ENCODE results near the gene AADACL4.
A peak's percentile ranks its signal among the peaks of the same experiment; 100 is the strongest.
"Not testable (repeated sequence)": the region's sequence is repeated elsewhere in the genome, so short reads cannot be mapped to it uniquely, and the experiment has no call there.

The AADACL4 gene

DNA sequence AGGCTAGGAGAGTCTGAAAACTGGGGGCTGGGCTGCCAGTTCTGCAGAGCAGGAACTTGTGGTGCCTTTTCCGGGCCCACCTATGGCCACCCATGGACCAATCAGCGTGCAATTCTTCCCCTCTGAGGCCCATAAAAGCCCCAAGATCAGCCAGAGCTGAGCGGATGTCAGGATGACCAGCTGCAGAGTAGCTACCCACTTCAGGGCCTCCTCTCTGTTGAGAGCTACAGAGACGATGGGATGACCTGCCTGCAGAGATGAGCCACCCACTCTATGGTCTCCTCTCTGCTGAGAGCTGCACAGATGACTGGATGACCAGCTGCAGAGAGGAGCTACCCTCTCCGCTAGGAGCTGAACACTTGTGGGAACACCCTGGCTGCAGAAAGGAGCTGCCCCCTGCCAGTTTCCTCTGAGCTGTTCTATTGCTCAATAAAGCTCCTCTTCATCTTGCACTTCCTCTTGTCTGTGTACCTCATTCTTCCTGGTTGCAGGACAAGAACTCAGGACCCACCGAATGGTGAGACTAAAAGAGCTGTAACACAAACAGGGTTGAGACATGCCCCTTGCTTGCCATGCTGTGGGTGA lies 12.8 kb upstream of the AADACL4 start:
- DNase-seq, result no peak

- no peak for DNase-seq
These were observed 12.3 kb upstream of the AADACL4 start for GRCh38 chr1:12631571-12631970.

DNA sequence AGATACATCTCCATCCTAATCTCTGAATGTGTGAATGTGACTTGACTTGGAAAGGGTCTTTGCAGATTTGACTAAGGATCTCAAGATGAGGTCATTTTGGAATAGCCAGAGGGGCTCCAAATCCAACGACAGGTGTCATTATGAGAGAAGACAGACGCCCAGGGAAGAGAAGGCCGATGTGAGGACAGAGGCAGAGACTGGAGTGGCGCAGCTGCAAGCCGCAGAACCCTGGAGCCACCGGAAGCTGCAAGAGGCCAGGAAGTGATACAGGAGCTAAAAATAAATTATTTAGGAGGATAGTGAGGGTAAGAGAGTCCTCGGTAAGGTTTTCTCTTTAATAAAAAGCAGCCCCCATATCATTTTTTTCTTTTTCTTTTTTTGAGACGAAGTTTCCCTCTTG lies 9.7 kb upstream of the AADACL4 start:
- no peak for DNase-seq

DNA sequence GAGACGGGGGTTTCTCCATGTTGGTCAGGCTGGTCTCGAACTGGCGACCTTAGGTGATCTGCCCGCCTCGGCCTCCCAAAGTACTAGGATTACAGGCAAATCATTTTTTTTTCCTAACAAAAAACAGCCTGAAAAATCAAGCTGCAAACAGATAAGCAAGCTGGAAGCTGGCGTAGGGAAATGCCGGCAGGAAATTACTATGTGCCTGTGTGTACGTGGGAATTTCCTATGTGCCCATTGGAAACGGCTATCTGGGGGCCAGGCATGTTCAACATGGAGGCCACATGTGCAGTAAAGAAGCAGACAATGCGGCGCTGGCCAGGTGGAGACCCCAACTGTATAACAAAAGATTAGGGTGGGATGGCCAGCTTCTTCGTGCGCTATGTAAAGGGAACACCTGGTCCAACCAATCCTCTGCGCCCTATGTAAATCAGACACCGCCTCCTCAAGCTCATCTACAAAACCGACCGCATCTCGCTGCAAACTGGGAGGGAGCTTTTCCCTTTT lies 9.1 kb upstream of the AADACL4 start:
- no peak for DNase-seq

- no peak for DNase-seq
These were observed 7.6 kb upstream of the AADACL4 start for GRCh38 chr1:12636098-12636950.

GRCh38 chr1:12637693-12638092 lies 6.2 kb upstream of the AADACL4 start:
- DNase-seq, result no peak

DNA sequence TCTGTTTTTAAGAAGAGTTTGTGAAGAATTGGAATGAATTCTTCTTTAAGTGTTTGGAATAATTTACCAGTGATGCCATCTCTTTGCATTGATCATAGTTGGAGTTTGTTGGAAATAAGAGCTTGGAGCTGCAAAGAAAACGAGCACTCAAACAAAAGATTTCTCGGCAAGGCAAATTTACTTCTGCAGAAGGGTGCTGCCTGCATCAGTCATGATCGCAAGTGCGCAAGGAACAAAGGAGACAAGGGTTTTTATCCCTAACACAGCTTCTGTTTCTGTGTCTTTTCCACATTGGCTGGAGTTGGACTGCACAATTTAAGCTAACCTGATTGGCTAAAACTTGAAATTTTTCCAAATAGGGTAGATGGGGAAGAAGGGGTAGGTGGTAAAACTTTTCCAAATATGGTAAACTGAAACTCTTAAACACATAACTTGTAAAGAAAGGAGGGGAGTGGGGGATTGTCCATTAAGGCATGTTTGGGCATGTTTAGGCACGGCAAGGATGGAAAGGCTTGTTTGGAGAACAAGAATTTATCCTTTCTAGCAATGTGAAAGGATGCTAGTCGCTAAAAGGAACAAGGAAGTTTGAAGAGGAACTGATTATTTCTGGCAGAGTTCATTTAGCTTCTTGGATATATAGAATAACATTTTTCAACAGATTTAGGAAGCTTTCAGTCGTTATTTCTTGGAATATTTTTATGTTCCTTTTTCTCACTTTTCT lies 3.5 kb upstream of the AADACL4 start:
- no peak for DNase-seq

DNA sequence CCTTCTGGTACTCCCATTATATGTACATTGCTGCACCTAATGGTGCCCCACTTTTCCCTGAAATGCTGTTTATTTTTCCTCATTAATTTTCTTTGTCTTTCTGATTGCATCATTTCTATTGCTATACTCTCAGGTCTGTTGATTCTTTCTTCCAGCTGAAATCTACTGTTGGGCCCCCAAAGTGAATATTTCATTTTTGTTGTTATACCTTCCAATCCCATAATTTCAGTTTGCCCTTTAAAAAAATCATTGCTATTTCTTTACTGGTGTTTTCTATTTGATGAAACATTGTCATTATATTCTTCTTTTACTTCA lies 3.0 kb upstream of the AADACL4 start:
- no peak for DNase-seq

DNA sequence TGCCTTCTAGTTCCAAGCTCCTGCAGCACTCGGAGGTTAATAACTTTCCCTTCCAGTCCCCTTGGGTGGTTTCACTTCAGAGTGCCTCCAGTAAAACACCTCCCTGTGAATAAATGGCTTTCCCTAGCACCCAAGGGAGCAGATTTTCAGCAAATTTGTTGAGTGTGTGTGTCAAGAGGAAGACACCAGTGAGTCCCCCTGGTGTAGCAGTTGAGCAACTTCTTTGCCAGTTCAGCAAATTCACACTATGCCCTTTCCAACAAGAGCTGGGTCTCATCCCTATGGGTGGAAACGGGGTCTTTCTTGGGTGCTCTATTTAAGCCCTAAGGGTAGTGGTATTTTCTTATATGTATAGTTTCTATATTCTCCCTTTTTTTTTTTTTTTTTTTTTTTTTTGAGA lies 806 bp upstream of the AADACL4 start:
- no peak for DNase-seq

- no peak for DNase-seq
These were observed 352 bp downstream of the AADACL4 start for GRCh38 chr1:12644237-12644636.

DNA sequence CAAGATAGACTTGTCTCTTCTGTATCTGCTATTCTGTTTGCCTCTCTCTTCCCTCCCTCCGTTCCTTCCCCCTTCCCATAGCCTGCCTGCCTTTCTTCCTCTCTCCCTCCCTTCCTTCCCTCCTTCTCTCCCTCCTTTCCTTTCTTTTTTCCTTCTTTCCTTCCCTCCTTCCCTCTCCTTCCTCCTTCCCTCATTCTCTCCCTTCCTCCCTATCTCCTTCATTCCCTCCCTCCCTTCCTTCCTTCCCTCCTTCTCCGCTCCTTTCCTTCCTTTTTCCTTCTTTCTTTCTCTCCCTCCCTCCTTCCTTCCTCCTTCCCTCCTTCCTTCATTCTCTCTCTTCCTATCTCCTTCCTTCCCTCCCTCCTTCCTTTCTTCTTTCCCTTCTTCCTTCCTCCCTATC lies 944 bp downstream of the AADACL4 start:
- no peak for DNase-seq

DNA sequence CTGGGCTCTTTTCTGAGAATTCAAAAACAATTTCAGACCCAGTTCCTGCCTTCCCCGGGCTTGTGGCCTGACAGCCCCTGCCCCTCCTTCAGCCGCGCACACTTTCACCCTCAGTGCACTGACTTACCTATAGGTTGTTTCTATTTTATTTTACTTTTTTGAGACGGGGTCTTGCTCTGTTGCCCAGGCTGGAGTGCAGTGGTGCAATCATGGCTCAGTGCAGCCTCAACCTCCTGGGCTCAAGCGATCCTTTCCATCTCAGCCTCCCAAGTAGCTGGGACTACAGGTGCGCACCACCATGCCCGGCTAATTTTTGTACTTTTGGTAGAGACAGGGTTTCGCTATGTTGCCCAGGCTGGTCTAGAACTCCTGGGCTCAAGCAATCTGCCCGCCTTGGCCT lies 1.5 kb downstream of the AADACL4 start:
- not testable (repeated sequence) for DNase-seq

DNA sequence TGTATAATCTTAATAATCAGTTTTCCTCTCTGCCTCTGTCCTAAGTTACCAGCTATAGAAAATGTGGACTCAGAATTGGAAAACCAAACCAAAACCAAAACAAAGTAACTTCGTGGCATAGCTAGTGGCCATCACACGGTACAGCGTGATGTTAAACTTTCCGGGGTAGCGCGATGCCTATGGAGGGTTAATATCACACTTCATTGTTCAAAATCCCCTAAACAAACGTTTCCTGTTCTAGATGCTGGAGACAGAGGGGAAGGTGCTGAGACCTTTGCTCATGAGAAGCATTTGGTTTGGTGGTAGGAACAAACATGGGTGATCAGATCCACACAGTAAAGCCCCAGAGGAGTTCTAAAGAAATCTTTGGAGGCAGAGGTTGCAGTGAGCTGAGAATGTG lies 4.9 kb downstream of the AADACL4 start:
- DNase-seq, result no peak

DNA sequence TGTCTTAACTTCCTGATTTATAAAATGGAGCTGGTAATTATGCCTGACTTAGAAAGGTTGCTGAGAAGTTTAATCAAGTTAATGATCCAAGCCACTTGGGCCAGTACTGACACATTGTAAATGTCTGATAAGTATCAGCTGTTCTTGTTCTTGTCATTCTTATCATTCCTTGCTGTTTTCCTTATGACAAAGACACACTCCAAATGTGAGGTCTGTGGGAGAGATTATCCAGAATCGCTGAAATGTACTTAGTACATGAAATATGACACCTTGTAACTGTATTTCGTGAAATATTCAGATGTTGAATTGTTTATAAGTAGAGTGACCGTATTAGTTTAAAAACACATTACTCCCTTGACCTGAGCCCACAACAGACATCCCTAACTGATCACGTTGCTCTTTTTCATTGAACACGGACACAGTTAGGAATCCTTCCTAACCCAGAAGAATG lies 6.1 kb downstream of the AADACL4 start:
- DNase-seq, result no peak

- DNase-seq, result no peak
These were observed 10.2 kb downstream of the AADACL4 start for GRCh38 chr1:12654004-12654567.

- DNase-seq, result no peak
These were observed 10.8 kb downstream of the AADACL4 start for GRCh38 chr1:12654657-12655056.

DNA sequence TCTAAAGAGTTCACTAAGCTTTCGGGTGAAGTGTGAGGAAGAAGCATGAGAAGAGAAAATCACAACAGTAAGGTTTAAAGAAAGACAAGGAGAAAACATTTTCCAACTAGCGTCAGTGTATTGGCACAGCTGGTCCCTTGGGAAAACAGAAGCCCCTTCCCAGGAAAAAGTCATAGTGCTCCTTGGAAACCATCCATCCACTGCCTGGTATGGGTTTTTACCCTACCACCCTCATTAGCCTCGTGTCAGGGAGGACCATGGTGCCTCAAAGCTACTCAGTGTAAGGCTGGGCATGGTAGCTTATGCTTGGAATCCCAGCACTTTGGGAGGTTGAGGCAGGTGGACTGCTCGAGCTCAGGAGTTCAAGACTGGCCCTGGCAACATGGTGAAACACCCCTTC lies 12.7 kb downstream of the AADACL4 start:
- no peak for DNase-seq

- no peak for DNase-seq
These were observed 13.4 kb downstream of the AADACL4 start for GRCh38 chr1:12657060-12657884.

GRCh38 chr1:12657885-12658512 lies 14.1 kb downstream of the AADACL4 start:
- DNase-seq, result not testable (repeated sequence)

- DNase-seq, result peak; percentile 85
These were observed 14.9 kb downstream of the AADACL4 start for GRCh38 chr1:12658531-12659453.

All from NCI-H1092 (cell line).